H1 (cell line): Measurements from ENCODE around the gene CCDC124. TPM values are rescaled to one million over a fixed set of nuclear protein-coding genes. Genes with fewer than 3 reads are reported as not detected.

Experiments
- CTCF ChIA-PET: fragments of 300-600 bp; sonication (Branson Sonifier 250); formaldehyde crosslinking; loops from one replicate; lab custom pipeline; 2021; ENCODE audit not compliant: partially characterized antibody; lab: Charles Lee
- POLR2A ChIA-PET: fragments of 300-600 bp; sonication (Branson Sonifier 250); formaldehyde crosslinking; loops from one replicate; lab custom pipeline; 2021; ENCODE audit warnings: inconsistent platforms; ENCODE audit not compliant: partially characterized antibody; lab: Charles Lee
- DNase-seq, 2 experiments: peaks; one replicate each; pipeline versions ENCODE4 v3.0.0 to v3.0.0-alpha.2; 2010 to 2022; ENCODE audit warnings: low spot score in 2 of 2, low read depth in 1 of 2, mixed read lengths in 1 of 2
- FAIRE-seq: peaks from 2 replicates; lab custom pipeline; 2011; peaks lifted over from hg19 to GRCh38; lab: Jason Lieb, UNC
- H2AFZ ChIP-seq: 2 replicates; pipeline ENCODE4 v1.8.1; 2012; ENCODE audit warnings: low read length, inconsistent platforms
- H2AK5ac ChIP-seq: 2 replicates; pipeline ENCODE4 v1.6.1; 2013; ENCODE audit warnings: low read depth, low read length
- H2BK120ac ChIP-seq: replicated peaks from 2 replicates; pipeline ENCODE3; 2013; ENCODE audit warnings: low read depth, low read length, inconsistent platforms
- H2BK12ac ChIP-seq: 2 replicates; pipeline ENCODE4 v1.6.1; 2013; ENCODE audit warnings: low read depth, low read length
- H2BK15ac ChIP-seq: 2 replicates; pipeline ENCODE4 v1.6.1; 2013; ENCODE audit warnings: low read length
- H2BK20ac ChIP-seq: 2 replicates; pipeline ENCODE4 v1.6.1; 2013; ENCODE audit warnings: low read length
- H2BK5ac ChIP-seq: 2 replicates; pipeline ENCODE4 v1.6.1; 2013; ENCODE audit warnings: low read depth, low read length
- H3K14ac ChIP-seq: 2 replicates; pipeline ENCODE4 v1.6.1; 2013; ENCODE audit warnings: inconsistent platforms; ENCODE audit not compliant: insufficient read length
- H3K18ac ChIP-seq: 2 replicates; pipeline ENCODE4 v1.6.1; 2013; ENCODE audit warnings: low read length; ENCODE audit errors: extremely low read depth
- H3K23ac ChIP-seq: 2 replicates; pipeline ENCODE4 v1.6.1; 2013; ENCODE audit warnings: inconsistent platforms; ENCODE audit not compliant: insufficient read length
- H3K23me2 ChIP-seq: 2 replicates; pipeline ENCODE4 v1.6.1; 2013; ENCODE audit warnings: low read depth, low read length
- H3K27ac ChIP-seq: 2 replicates; pipeline ENCODE4 v1.6.1; 2011; ENCODE audit warnings: low read depth, low read length, inconsistent platforms
- H3K27me3 ChIP-seq, 4 experiments: replicated peaks in 1 of 4; 1 replicate in 1 of 4; 2 replicates in 3 of 4; pipeline versions ENCODE4 v1.6.1 to v1.8.1; 2011 to 2013; ENCODE audit warnings: low read length in 3 of 4, mild to moderate bottlenecking in 3 of 4, inconsistent platforms in 2 of 4, mixed read lengths in 2 of 4, moderate library complexity in 1 of 4; ENCODE audit not compliant: control insufficient read depth in 3 of 4, insufficient read depth in 3 of 4; ENCODE audit errors: extremely low read depth in 1 of 4
- H3K36me3 ChIP-seq, 4 experiments: 2 replicates each; pipeline versions ENCODE4 v1.6.1 to v1.8.1; 2011 to 2013; ENCODE audit warnings: mild to moderate bottlenecking in 4 of 4, low read length in 3 of 4, moderate library complexity in 2 of 4, control low read depth in 1 of 4, inconsistent platforms in 1 of 4; ENCODE audit not compliant: insufficient read depth in 4 of 4, control insufficient read depth in 2 of 4
- H3K4ac ChIP-seq: replicated peaks from 2 replicates; pipeline ENCODE3; 2013; ENCODE audit warnings: low read length, low read depth, mixed read lengths, inconsistent platforms; ENCODE audit not compliant: insufficient read length
- H3K4me1 ChIP-seq, 4 experiments: replicated peaks in 1 of 4; 1 replicate in 1 of 4; 2 replicates in 3 of 4; pipeline versions ENCODE4 v1.6.1 to v1.8.1; 2011 to 2013; ENCODE audit warnings: low read length in 3 of 4, inconsistent platforms in 2 of 4, mixed read lengths in 1 of 4; ENCODE audit not compliant: insufficient read depth in 4 of 4, control insufficient read depth in 3 of 4
- H3K4me2 ChIP-seq, 2 experiments: 2 replicates each; pipeline versions ENCODE4 v1.6.1 to v1.8.1; 2011 to 2013; ENCODE audit warnings: low read depth in 2 of 2, low read length in 2 of 2, control low read depth in 1 of 2, inconsistent platforms in 1 of 2, mild to moderate bottlenecking in 1 of 2; ENCODE audit not compliant: insufficient read depth in 1 of 2
- H3K4me3 ChIP-seq, 4 experiments: fragments of 200-600, 300-600 bp in 1 of 4; sonication (generic), shearing (Covaris generic), sonication (Bioruptor Twin) in 1 of 4; 2 replicates each; pipeline versions ENCODE4 v1.5.1 to v1.8.1; 2011 to 2016; ENCODE audit warnings: low read length in 4 of 4, low read depth in 3 of 4, control low read depth in 2 of 4, inconsistent platforms in 2 of 4, mild to moderate bottlenecking in 2 of 4, mixed read lengths in 1 of 4, moderate library complexity in 1 of 4; ENCODE audit not compliant: insufficient read depth in 2 of 4; ENCODE audit errors: extremely low read depth in 1 of 4
- H3K56ac ChIP-seq: replicated peaks from 2 replicates; pipeline ENCODE3; 2013; ENCODE audit warnings: low read depth, mild to moderate bottlenecking, mixed read lengths, low read length, inconsistent platforms; ENCODE audit not compliant: insufficient read length
- H3K79me1 ChIP-seq: 2 replicates; pipeline ENCODE4 v1.6.1; 2013; ENCODE audit warnings: low read depth, low read length, control low read depth
- H3K79me2 ChIP-seq, 2 experiments: 2 replicates each; pipeline versions ENCODE4 v1.6.1 to v1.8.1; 2012 to 2013; ENCODE audit warnings: low read length in 2 of 2, mild to moderate bottlenecking in 2 of 2, inconsistent platforms in 1 of 2; ENCODE audit not compliant: insufficient read depth in 2 of 2, control insufficient read depth in 1 of 2
- H3K9ac ChIP-seq, 4 experiments: replicated peaks in 1 of 4; 1 replicate in 1 of 4; 2 replicates in 3 of 4; pipeline versions ENCODE4 v1.6.1 to v1.8.1; 2011 to 2013; ENCODE audit warnings: low read depth in 3 of 4, low read length in 3 of 4, control low read depth in 2 of 4, mild to moderate bottlenecking in 2 of 4, moderate library complexity in 2 of 4, inconsistent platforms in 1 of 4; ENCODE audit errors: extremely low read depth in 1 of 4
- H3K9me3 ChIP-seq, 2 experiments: 2 replicates each; pipeline versions ENCODE4 v1.6.1 to v1.8.1; 2012 to 2013; ENCODE audit warnings: mild to moderate bottlenecking in 2 of 2, moderate library complexity in 2 of 2, control low read depth in 1 of 2, inconsistent platforms in 1 of 2, low read depth in 1 of 2, low read length in 1 of 2, mixed read lengths in 1 of 2; ENCODE audit not compliant: insufficient read depth in 2 of 2
- H4K20me1 ChIP-seq, 2 experiments: replicated peaks in 1 of 2; 2 replicates each; pipeline versions ENCODE3 to v1.8.1; 2011 to 2013; ENCODE audit warnings: inconsistent platforms in 2 of 2, low read length in 2 of 2, mild to moderate bottlenecking in 1 of 2; ENCODE audit not compliant: insufficient read depth in 2 of 2, control insufficient read depth in 1 of 2
- H4K5ac ChIP-seq: 2 replicates; pipeline ENCODE4 v1.6.1; 2013; ENCODE audit warnings: low read length, low read depth, mixed read lengths, inconsistent platforms; ENCODE audit not compliant: insufficient read length
- H4K8ac ChIP-seq: 2 replicates; pipeline ENCODE4 v1.8.0; 2013; ENCODE audit warnings: mild to moderate bottlenecking, moderate library complexity, low read length, inconsistent platforms; ENCODE audit not compliant: insufficient read depth; ENCODE audit errors: extremely low read depth
- H4K91ac ChIP-seq: replicated peaks from 2 replicates; pipeline ENCODE3; 2013; ENCODE audit warnings: low read length, mixed read lengths, inconsistent platforms; ENCODE audit not compliant: insufficient read length
- ATF3 ChIP-seq: IDR thresholded peaks from 2 replicates; pipeline ENCODE4 v1.6.1; 2011; ENCODE audit warnings: low read depth, mild to moderate bottlenecking, low read length; ENCODE audit not compliant: insufficient read depth
- BACH1 ChIP-seq: IDR thresholded peaks from 2 replicates; pipeline ENCODE4 v1.6.1; 2012; ENCODE audit warnings: low read length, improper control_type of control experiment
- NANOG ChIP-seq: IDR thresholded peaks from 2 replicates; pipeline ENCODE4 v1.6.1; 2011; ENCODE audit warnings: low read length, low read depth, mild to moderate bottlenecking, inconsistent platforms; ENCODE audit not compliant: insufficient read depth, poor library complexity, severe bottlenecking
- PHF8 ChIP-seq: fragments of 200-600 bp; sonication (generic); conservative IDR thresholded peaks from 2 replicates; pipeline ENCODE4 v1.7.1; 2012; ENCODE audit warnings: low read depth, mild to moderate bottlenecking, inconsistent platforms, low read length, moderate library complexity
- POLR2A ChIP-seq, 2 experiments: IDR thresholded peaks; 1 replicate in 1 of 2; 2 replicates in 1 of 2; pipeline ENCODE4 v1.6.1; 2011; ENCODE audit warnings: low read depth in 2 of 2, low read length in 2 of 2, mild to moderate bottlenecking in 2 of 2; ENCODE audit errors: control extremely low read depth in 1 of 2
- SP2 ChIP-seq: IDR thresholded peaks from 2 replicates; pipeline ENCODE4 v1.6.1; 2012; ENCODE audit warnings: mild to moderate bottlenecking, low read length, inconsistent platforms
- YY1 ChIP-seq: IDR thresholded peaks from 2 replicates; pipeline ENCODE4 v1.6.1; 2011; ENCODE audit warnings: low read depth, mild to moderate bottlenecking, low read length
- WGBS, 2 experiments: shearing (Covaris generic) in 1 of 2; methylation state at CpG; one replicate each; pipeline versions ENCODE4 v1.1.6 to v1.1.7; 2013 to 2015; ENCODE audit warnings: low lambda C conversion rate in 2 of 2, mixed read lengths in 2 of 2, inconsistent platforms in 1 of 2, low coverage in 1 of 2, missing lambda C conversion rate in 1 of 2; ENCODE audit not compliant: insufficient replicate concordance in 2 of 2, insufficient coverage in 1 of 2, insufficient read length in 1 of 2; ENCODE audit errors: extremely low coverage in 1 of 2, missing lambda C conversion rate in 1 of 2; 5-methylcytosine and 5-hydroxymethylcytosine counted together
- polyA plus RNA-seq, 7 experiments: library from polyadenylated mRNA; depleted of rRNA in 3 of 7; stranded (reverse) in 5 of 7; unstranded in 2 of 7; fragments of >200 nt in 5 of 7; fragments of 200-250 nt in 2 of 7; gene quantifications; 1 replicate in 5 of 7; 2 replicates in 1 of 7; 4 replicates in 1 of 7; pipeline versions ENCODE4 v1.2.1 to v1.2.3, GENCODE V29; 2011 to 2013; ENCODE audit warnings: missing spikeins in 2 of 7, mixed read lengths in 2 of 7
- total RNA-seq: library from RNA; stranded (reverse); fragmentation: NEBNext Ultra II Directional; extraction: Animal tissue kit (Norgen Biotek cat#: 25700); gene quantifications from 2 replicates; pipeline ENCODE4 v1.2.1, GENCODE V29; 2021
- TF ChIP-seq, protein P1 (sequence below): IDR thresholded peaks from 2 replicates; pipeline ENCODE4 v1.6.1; 2012; ENCODE audit warnings: inconsistent platforms
- TF ChIP-seq, protein P2 (sequence below): IDR thresholded peaks from 2 replicates; pipeline ENCODE4 v1.6.1; 2012; ENCODE audit warnings: inconsistent platforms

CCDC124 gene
- total and polyA plus RNA-seq, 2 of the 8 experiments (the other 6 are each of a cell fraction or from before 2014, with no cell fraction given), result 95.2 to 103 TPM

DNA sequence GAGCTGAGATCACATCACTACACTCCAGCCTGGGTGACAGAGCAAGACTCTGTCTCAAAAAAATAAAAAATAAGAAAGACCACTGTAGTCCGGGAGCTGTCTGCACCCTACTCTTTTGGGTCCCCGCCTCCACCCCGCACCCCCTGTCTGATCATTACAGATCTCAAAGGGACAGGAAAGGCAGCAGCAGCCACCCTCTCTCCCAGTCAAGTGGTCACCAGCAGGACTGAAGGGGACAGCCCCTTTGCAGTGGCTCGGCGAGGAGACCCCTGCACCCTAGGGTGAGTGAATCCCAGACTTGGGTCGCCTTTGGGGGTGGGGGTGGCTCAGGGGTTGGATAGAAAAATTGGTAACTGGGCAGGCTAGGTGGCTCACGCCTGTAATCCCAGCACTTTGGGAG, 21.6 kb downstream of the CCDC124 start:
- Histone ChIP-seq H3K23ac (no peak overlapping the region), H2BK20ac (no peak overlapping the region), H3K4me2 (no peak overlapping the region; a peak in 1 of 4 replicates), H3K56ac (no peak overlapping the region), H3K4ac (no peak overlapping the region), H3K79me1 (no peaks in the 10 kb centered on the region), H4K20me1 (peaks cover 0 to 3% of the 10 kb centered on the region in 2 experiments), H2AK5ac (no peak overlapping the region), H4K91ac (no peak overlapping the region), H3K4me1 (peaks cover 0 to 36% (median 18%) of the 10 kb centered on the region in 4 experiments; a peak in 6 of 7 replicates), H4K5ac (no peak overlapping the region), H2BK12ac (no peak overlapping the region), H3K27ac (no peak overlapping the region), H3K36me3 (no peaks in the 10 kb centered on the region), H2BK15ac (no peak overlapping the region), H3K4me3 (no peak overlapping the region), H2BK5ac (no peak overlapping the region), H4K8ac (no peak overlapping the region), H3K23me2 (peaks cover 23% of the 10 kb centered on the region), H3K14ac (no peak overlapping the region), H2BK120ac (no peak overlapping the region), H3K9ac (no peak overlapping the region), H3K79me2 (no peaks in the 10 kb centered on the region), H3K27me3 (peaks cover 19 to 49% (median 47%) of the 10 kb centered on the region in 4 experiments), H3K18ac (no peak overlapping the region), H2AFZ (no peak overlapping the region), H3K9me3 (no peaks in the 10 kb centered on the region)
- ChIA-PET POLR2A (interaction anchor here (1.1 to 4.1 kb wide), 7 partner anchors 8 to 95 kb away, joined by 3 to 21 read pairs (median 5); partner anchors contain the start of gene RPL18A), CTCF (interaction anchor here (0.7 to 21.5 kb wide), 9 partner anchors 9 to 235 kb away, joined by 3 to 271 read pairs (median 6); partner anchors contain the start of genes KCNN1 and MAP1S)
- FAIRE-seq (no peak), DNase-seq (no peak)
- 92% methylated on average over 7 of the region's 7 CpGs; no CpG with 5 or more reads in 1 of the 2 experiments for WGBS, 2 experiments
- TF ChIP-seq ATF3 (no peak), BACH1 (no peak), YY1 (no peak), NANOG (no peak), SP2 (no peak), POLR2A (IDR thresholded peaks at IDR 0.05; ENCODE audit: control extremely low read depth in 1 of 2, low read depth in 2 of 2, low read length in 2 of 2) (no peak), PHF8 (no peak)
- TF ChIP-seq, protein P1, sequence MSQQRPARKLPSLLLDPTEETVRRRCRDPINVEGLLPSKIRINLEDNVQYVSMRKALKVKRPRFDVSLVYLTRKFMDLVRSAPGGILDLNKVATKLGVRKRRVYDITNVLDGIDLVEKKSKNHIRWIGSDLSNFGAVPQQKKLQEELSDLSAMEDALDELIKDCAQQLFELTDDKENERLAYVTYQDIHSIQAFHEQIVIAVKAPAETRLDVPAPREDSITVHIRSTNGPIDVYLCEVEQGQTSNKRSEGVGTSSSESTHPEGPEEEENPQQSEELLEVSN, result no peak
- TF ChIP-seq, protein P2, sequence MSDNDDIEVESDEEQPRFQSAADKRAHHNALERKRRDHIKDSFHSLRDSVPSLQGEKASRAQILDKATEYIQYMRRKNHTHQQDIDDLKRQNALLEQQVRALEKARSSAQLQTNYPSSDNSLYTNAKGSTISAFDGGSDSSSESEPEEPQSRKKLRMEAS, result no peak
